T-cell (primary cell): Measurements from ENCODE around the gene HMOX2. TPM values are rescaled to one million over a fixed set of nuclear protein-coding genes. Genes with fewer than 3 reads are reported as not detected.

Experiments
- ATAC-seq, 4 experiments: fragments of 200-7000 bp in 3 of 4; fragments of 150-1000 bp in 1 of 4; cut with Tn5 transposase; replicated peaks in 1 of 4; 1 replicate in 3 of 4; 2 replicates in 1 of 4; pipeline ENCODE4 v1.10.0; 2021; ENCODE audit warnings: moderate library complexity in 3 of 4, mild to moderate bottlenecking in 2 of 4, moderate number of reproducible peaks in 1 of 4
- CTCF ChIA-PET, 2 donors: fragments of 300-600 bp; sonication (Branson Sonifier 250); formaldehyde crosslinking; loops; one replicate each; lab custom pipeline; 2022; ENCODE audit warnings: antibody characterized with exemption in 2 of 2; lab: Charles Lee
- POLR2A ChIA-PET, 2 donors: fragments of 300-600 bp; sonication (Branson Sonifier 250); formaldehyde crosslinking; loops; one replicate each; lab custom pipeline; 2022; ENCODE audit warnings: antibody characterized with exemption in 2 of 2; lab: Charles Lee
- DNase-seq, 35 experiments: peaks; one replicate each; pipeline versions ENCODE4 v3.0.0 to v3.0.0-alpha.2; 2013 to 2023
- H3K27ac ChIP-seq: one replicate; pipeline ENCODE4 v1.5.1; 2013; ENCODE audit warnings: low read length
- H3K27me3 ChIP-seq, 2 experiments: replicated peaks in 1 of 2; 1 replicate in 1 of 2; 2 replicates in 1 of 2; pipeline versions ENCODE4 v1.6.1 to v1.7.0; 2013; ENCODE audit warnings: low read length in 1 of 2, mixed read lengths in 1 of 2; ENCODE audit not compliant: control insufficient read depth in 2 of 2, insufficient read depth in 2 of 2; ENCODE audit errors: extremely low read depth in 1 of 2
- H3K36me3 ChIP-seq, 2 donors: 1 replicate in 1 of 2; 2 replicates in 1 of 2; pipeline versions ENCODE4 v1.6.1 to v1.7.0; 2013; ENCODE audit warnings: low read length in 1 of 2; ENCODE audit not compliant: control insufficient read depth in 2 of 2, insufficient read depth in 1 of 2; ENCODE audit errors: extremely low read depth in 1 of 2
- H3K4me1 ChIP-seq, 2 experiments: 1 replicate in 1 of 2; 2 replicates in 1 of 2; pipeline versions ENCODE4 v1.6.1 to v1.7.0; 2013; ENCODE audit warnings: low read length in 2 of 2, mixed read lengths in 1 of 2; ENCODE audit not compliant: insufficient read depth in 2 of 2, control insufficient read depth in 1 of 2; ENCODE audit errors: extremely low read depth in 1 of 2
- H3K4me3 ChIP-seq, 2 donors: 1 replicate in 1 of 2; 2 replicates in 1 of 2; pipeline versions ENCODE4 v1.5.1 to v1.7.0; 2013; ENCODE audit warnings: mild to moderate bottlenecking in 2 of 2, low read length in 1 of 2, moderate library complexity in 1 of 2; ENCODE audit not compliant: control insufficient read depth in 1 of 2; ENCODE audit errors: extremely low read depth in 1 of 2
- H3K9me3 ChIP-seq: 2 replicates; pipeline ENCODE4 v1.7.0; 2013
- H3K27ac Mint-ChIP-seq, 2 donors: one replicate each; pipeline ENCODE4 v1.8.0; 2020 to 2021; ENCODE audit warnings: mild to moderate bottlenecking in 2 of 2, mixed read lengths in 2 of 2
- H3K27me3 Mint-ChIP-seq, 2 donors: one replicate each; pipeline ENCODE4 v1.8.0; 2021 to 2022; ENCODE audit warnings: mixed read lengths in 2 of 2
- H3K36me3 Mint-ChIP-seq: one replicate; pipeline ENCODE4 v1.8.0; 2021; ENCODE audit warnings: mixed read lengths
- H3K4me1 Mint-ChIP-seq, 3 donors: one replicate each; pipeline ENCODE4 v1.8.0; 2020 to 2022; ENCODE audit warnings: mixed read lengths in 3 of 3, mild to moderate bottlenecking in 1 of 3
- H3K4me3 Mint-ChIP-seq, 3 donors: one replicate each; pipeline ENCODE4 v1.8.0; 2020 to 2022; ENCODE audit warnings: mild to moderate bottlenecking in 3 of 3, mixed read lengths in 3 of 3, moderate library complexity in 3 of 3
- H3K9me3 Mint-ChIP-seq, 3 donors: one replicate each; pipeline ENCODE4 v1.8.0; 2020 to 2022; ENCODE audit warnings: mixed read lengths in 3 of 3
- WGBS: methylation state at CpG from one replicate; pipeline ENCODE4 v1.1.5; 2013; ENCODE audit warnings: missing lambda C conversion rate; ENCODE audit not compliant: insufficient coverage; 5-methylcytosine and 5-hydroxymethylcytosine counted together
- total RNA-seq, 35 experiments: library from RNA in 6 of 35; stranded (reverse) in 6 of 35; fragments of 120-200 nt in 1 of 35; gene quantifications; one replicate each; pipeline versions ENCODE4 v1.2.1 to v1.2.4 and lab custom pipeline; 2013 to 2026

The HMOX2 gene
- total RNA-seq, 5 donors from 2014 or later (not counting 1 experiment from before 2014, with no cell fraction given): 49.1 to 74.4 (median 70.5) TPM

- no peaks in the 10 kb centered on the region for H3K27me3 ChIP-seq
- DNase-seq (no peak), ATAC-seq (no peak)
- no peaks in the 10 kb centered on the region for H3K9me3 Mint-ChIP-seq
- peaks cover 29% of the 10 kb centered on the region for H3K36me3 Mint-ChIP-seq
- ChIA-PET CTCF (no interaction called here), POLR2A (interaction anchor here in 1 of 2 donors (0.5 kb wide), 1 partner anchor 129 kb away, joined by 3 read pairs; no protein-coding TSS in a partner anchor)
- H3K4me3 ChIP-seq: no peak overlapping the region
- no peak overlapping the region for H3K27ac ChIP-seq
- H3K27ac Mint-ChIP-seq: no peak overlapping the region
- no peaks in the 10 kb centered on the region for H3K9me3 ChIP-seq
- H3K4me1 ChIP-seq: peaks cover 3 to 49% of the 10 kb centered on the region in 2 experiments
- 99% methylated on average over 8 of the region's 10 CpGs for WGBS
- H3K4me1 Mint-ChIP-seq: peaks cover 26 to 35% (median 31%) of the 10 kb centered on the region in 3 donors
- no peaks in the 10 kb centered on the region for H3K27me3 Mint-ChIP-seq
- H3K4me3 Mint-ChIP-seq: no peak overlapping the region
- peaks cover 6 to 29% of the 10 kb centered on the region in 2 donors for H3K36me3 ChIP-seq
Measured at GRCh38 chr16:4468972-4469371, 7.2 kb upstream of the HMOX2 start.

GRCh38 chr16:4471869-4472268 is 4.3 kb upstream of the HMOX2 start:
- Mint-ChIP-seq H3K4me3 (no peak overlapping the region), H3K4me1 (peaks cover 17 to 29% (median 28%) of the 10 kb centered on the region in 3 donors), H3K9me3 (no peaks in the 10 kb centered on the region), H3K36me3 (peaks cover 14% of the 10 kb centered on the region), H3K27me3 (no peaks in the 10 kb centered on the region), H3K27ac (peak overlapping the region; percentile 49 to 84)
- peaks cover 0 to 15% of the 10 kb centered on the region in 2 donors for H3K36me3 ChIP-seq
- no peak for DNase-seq
- H3K27ac ChIP-seq: no peak overlapping the region
- no peak overlapping the region for H3K4me3 ChIP-seq
- peaks cover 12 to 45% of the 10 kb centered on the region in 2 experiments for H3K4me1 ChIP-seq
- ChIA-PET POLR2A (interaction anchor here (0.5 to 0.7 kb wide), 2 partner anchors 16 to 29 kb away, joined by 12 to 13 read pairs; no protein-coding TSS in a partner anchor), CTCF (interaction anchor here in 1 of 2 donors (0.7 kb wide), 1 partner anchor 76 kb away, joined by 5 read pairs; no protein-coding TSS in a partner anchor)
- no peak for ATAC-seq
- no peaks in the 10 kb centered on the region for H3K9me3 ChIP-seq
- H3K27me3 ChIP-seq: no peaks in the 10 kb centered on the region
- 90% methylated on average over 2 of the region's 5 CpGs for WGBS

- DNase-seq: no peak
- H3K4me1 Mint-ChIP-seq: peaks cover 22 to 36% (median 34%) of the 10 kb centered on the region in 3 donors
- peak overlapping the region; percentile 71 to 84 for H3K27ac Mint-ChIP-seq
- peak overlapping the region; percentile 24 for H3K27ac ChIP-seq
- peaks cover 13% of the 10 kb centered on the region for H3K36me3 Mint-ChIP-seq
- peak overlapping the region; percentile 74 to 88 (median 84) for H3K4me3 Mint-ChIP-seq
- ATAC-seq: no peak
- H3K4me1 ChIP-seq: peaks cover 15 to 45% of the 10 kb centered on the region in 2 experiments
- H3K9me3 ChIP-seq: no peaks in the 10 kb centered on the region
- no peaks in the 10 kb centered on the region for H3K27me3 Mint-ChIP-seq
- 56% methylated on average over 2 of the region's 4 CpGs for WGBS
- ChIA-PET POLR2A (interaction anchor here (0.7 to 0.8 kb wide), 2 partner anchors 15 to 135 kb away, joined by 5 to 6 read pairs; no protein-coding TSS in a partner anchor), CTCF (interaction anchor here in 1 of 2 donors (0.7 kb wide), 1 partner anchor 33 kb away, joined by 5 read pairs; no protein-coding TSS in a partner anchor)
- no peak overlapping the region for H3K4me3 ChIP-seq
- peaks cover 0 to 12% of the 10 kb centered on the region in 2 donors for H3K36me3 ChIP-seq
- H3K27me3 ChIP-seq: no peaks in the 10 kb centered on the region
- no peaks in the 10 kb centered on the region for H3K9me3 Mint-ChIP-seq
Measured at GRCh38 chr16:4472880-4473279, 3.3 kb upstream of the HMOX2 start.

DNA sequence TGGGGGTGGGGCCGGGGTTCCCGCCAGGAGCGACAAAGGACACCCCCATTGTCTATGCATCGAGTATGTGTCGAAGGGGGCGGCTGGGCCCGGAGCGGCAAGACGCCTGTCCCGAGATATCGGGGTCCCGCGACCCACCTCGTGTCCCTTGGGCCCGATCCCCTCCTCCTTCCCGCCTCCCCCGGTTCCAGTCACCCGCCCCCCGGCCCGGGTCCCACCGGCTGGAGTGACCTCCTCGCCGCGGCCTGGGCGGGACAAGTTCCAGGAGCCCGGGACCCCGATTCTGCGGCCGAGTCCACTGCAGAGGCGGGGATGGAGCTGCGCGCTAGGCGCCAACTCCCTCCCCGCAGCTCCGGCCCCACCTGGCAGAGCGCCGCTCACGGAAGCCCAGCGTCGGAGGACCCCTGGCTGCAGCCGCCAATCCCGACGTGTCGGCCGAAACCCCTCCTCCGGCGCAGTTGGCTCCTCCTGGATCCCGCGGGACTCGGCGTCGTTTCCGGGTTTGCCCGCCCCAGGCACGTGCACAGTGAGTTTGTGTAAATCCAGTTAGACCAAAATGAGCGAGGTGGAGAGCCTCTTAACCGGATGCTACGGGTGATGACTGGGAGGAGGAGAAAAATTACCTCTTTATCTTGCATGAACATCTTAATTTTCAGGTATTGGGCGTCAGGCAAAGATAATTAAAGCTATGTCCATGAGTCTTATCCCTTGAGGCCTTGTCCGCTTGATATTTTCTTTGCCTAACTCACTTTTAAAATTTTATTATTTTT is 1.8 kb upstream of the HMOX2 start, which contains the start of gene NMRAL1:
Gene NMRAL1, minus strand, starts transcription at position 434 of the 770 bp plus-strand sequence. CDS start 493 bp downstream, outside the sequence.
- Mint-ChIP-seq H3K27ac (peak within 1 kb of the TSS; percentile 84 to 86), H3K4me3 (peak within 1 kb of the TSS; percentile 84 to 90 (median 88)), H3K4me1 (peaks cover 35 to 47% (median 44%) of the 10 kb centered on the region in 3 donors), H3K27me3 (no peaks in the 10 kb centered on the region), H3K9me3 (no peaks in the 10 kb centered on the region), H3K36me3 (peaks cover 12% of the 10 kb centered on the region)
- CTCF ChIA-PET: interaction anchor here in 1 of 2 donors (1.0 kb wide), 1 partner anchor 55 kb away, joined by 3 read pairs; no protein-coding TSS in a partner anchor
- no peaks in the 10 kb centered on the region for H3K27me3 ChIP-seq
- H3K27ac ChIP-seq: peak within 1 kb of the TSS; percentile 82
- DNase-seq (peak; percentile 68 to 91 (median 83)), ATAC-seq (peak; percentile 61 to 76 (median 66))
- POLR2A ChIA-PET: interaction anchor here in 1 of 2 donors (0.7 kb wide), 1 partner anchor 27 kb away, joined by 3 read pairs; no protein-coding TSS in a partner anchor
- WGBS: 2% methylated on average over 44 of the region's 60 CpGs
- H3K36me3 ChIP-seq: peaks cover 0 to 1% of the 10 kb centered on the region in 2 donors
- no peaks in the 10 kb centered on the region for H3K9me3 ChIP-seq
- peak within 1 kb of the TSS; percentile 44 to 68 for H3K4me3 ChIP-seq
- H3K4me1 ChIP-seq: peaks cover 25 to 55% of the 10 kb centered on the region in 2 experiments

GRCh38 chr16:4477966-4478365 is 1.8 kb downstream of the HMOX2 start:
- peak in 4 of 35 experiments; percentile 6 to 50 (median 14) for DNase-seq

GRCh38 chr16:4481526-4481925 is 5.3 kb downstream of the HMOX2 start:
- H3K27me3 ChIP-seq: no peaks in the 10 kb centered on the region
- no peaks in the 10 kb centered on the region for H3K9me3 ChIP-seq
- no peaks in the 10 kb centered on the region for H3K27me3 Mint-ChIP-seq
- WGBS: no CpG with 5 or more reads among the region's 2 CpGs
- H3K9me3 Mint-ChIP-seq: no peaks in the 10 kb centered on the region
- H3K4me3 Mint-ChIP-seq: peak overlapping the region in 2 of 3 donors; percentile 11 to 61
- POLR2A ChIA-PET: no interaction called here
- ATAC-seq (peak in 1 of 4 experiments; percentile 24), DNase-seq (no peak)
- H3K36me3 ChIP-seq: peaks cover 4 to 34% of the 10 kb centered on the region in 2 donors
- peak overlapping the region; percentile 82 to 88 for H3K27ac Mint-ChIP-seq
- no peak overlapping the region for H3K4me3 ChIP-seq
- CTCF ChIA-PET: interaction anchor here in 1 of 2 donors (0.6 kb wide), 1 partner anchor 17 kb away, joined by 3 read pairs; no protein-coding TSS in a partner anchor
- H3K27ac ChIP-seq: peak overlapping the region; percentile 28
- H3K4me1 ChIP-seq: peaks cover 32 to 58% of the 10 kb centered on the region in 2 experiments
- peaks cover 31% of the 10 kb centered on the region for H3K36me3 Mint-ChIP-seq
- peaks cover 55 to 63% (median 61%) of the 10 kb centered on the region in 3 donors for H3K4me1 Mint-ChIP-seq

More at GRCh38 chr16:4477966-4478365, 1.8 kb downstream of the HMOX2 start:
- Mint-ChIP-seq H3K27me3 (no peaks in the 10 kb centered on the region), H3K4me3 (peak overlapping the region; percentile 88 to 90 (median 90)), H3K4me1 (peaks cover 54 to 65% (median 59%) of the 10 kb centered on the region in 3 donors), H3K27ac (peak overlapping the region; percentile 83 to 84), H3K36me3 (peaks cover 19% of the 10 kb centered on the region), H3K9me3 (no peaks in the 10 kb centered on the region)
- peaks cover 0 to 8% of the 10 kb centered on the region in 2 donors for H3K36me3 ChIP-seq
- H3K27me3 ChIP-seq: no peaks in the 10 kb centered on the region
- peaks cover 37 to 82% of the 10 kb centered on the region in 2 experiments for H3K4me1 ChIP-seq
- POLR2A ChIA-PET: interaction anchor here in 1 of 2 donors (1.0 to 1.1 kb wide), 2 partner anchors 9 to 61 kb away, joined by 3 to 4 read pairs; no protein-coding TSS in a partner anchor
- H3K4me3 ChIP-seq: peak overlapping the region; percentile 32 to 70
- CTCF ChIA-PET: interaction anchor here (0.6 to 1.9 kb wide), 10 partner anchors 9 to 146 kb away, joined by 3 to 19 read pairs (median 4); partner anchors contain the start of gene MGRN1 (in 1 of the 2)
- no peak for ATAC-seq
- H3K9me3 ChIP-seq: no peaks in the 10 kb centered on the region
- peak overlapping the region; percentile 24 for H3K27ac ChIP-seq
- WGBS: no CpG with 5 or more reads among the region's 2 CpGs
